BJ (cell line): ENCODE results near the gene PLA1A. TPM values are rescaled to one million over a fixed set of nuclear protein-coding genes. Genes with fewer than 3 reads are reported as not detected.

ENCODE experiments used
- CTCF ChIA-PET: fragments of 350-600 bp; formaldehyde crosslinking; extraction: SDS; loops from one replicate; lab custom pipeline; 2021; ENCODE audit warnings: antibody characterized with exemption, inconsistent platforms; lab: Yijun Ruan, JAX
- POLR2A ChIA-PET: fragments of 300-600 bp; sonication (Branson Sonifier 250); formaldehyde crosslinking; extraction: SDS; loops from one replicate; lab custom pipeline; 2021; ENCODE audit warnings: antibody characterized with exemption; lab: Charles Lee
- DNase-seq: peaks from one replicate; pipeline ENCODE4 v3.0.0-alpha.2; 2011; ENCODE audit warnings: low read depth
- H3K27me3 ChIP-seq: 2 replicates; pipeline ENCODE4 v1.6.0; 2011; ENCODE audit warnings: low read length; ENCODE audit not compliant: control insufficient read depth, insufficient read depth
- H3K36me3 ChIP-seq: 2 replicates; pipeline ENCODE4 v1.5.1; 2011; ENCODE audit warnings: low read length; ENCODE audit not compliant: control insufficient read depth, insufficient read depth
- H3K4me3 ChIP-seq: 2 replicates; pipeline ENCODE4 v1.5.1; 2011; ENCODE audit warnings: low read depth, mild to moderate bottlenecking, control low read depth, low read length
- CTCF ChIP-seq: IDR thresholded peaks from 2 replicates; pipeline ENCODE4 v1.5.1; 2011; ENCODE audit warnings: low read depth, mild to moderate bottlenecking, control low read depth, inconsistent platforms, low read length, moderate library complexity; ENCODE audit not compliant: insufficient read depth
- polyA plus RNA-seq: library from polyadenylated mRNA; depleted of rRNA; stranded (reverse); fragments of >200 nt; gene quantifications from 2 replicates; pipeline ENCODE4 v1.2.3, GENCODE V29; 2011

Gene PLA1A
- polyA plus RNA-seq, 1 experiment: not detected

GRCh38 chr3:119630128-119630879 lies 32.6 kb downstream of the PLA1A start:
- DNase-seq: no peak
- POLR2A ChIA-PET: no interaction called here

GRCh38 chr3:119630880-119631329 lies 33.2 kb downstream of the PLA1A start:
- DNase-seq: no peak
- TF ChIP-seq CTCF: no peak
- H3K36me3 ChIP-seq: no peaks in the 10 kb centered on the region
- H3K27me3 ChIP-seq: no peaks in the 10 kb centered on the region
- H3K4me3 ChIP-seq: no peak overlapping the region
- CTCF ChIA-PET: interaction anchor here (0.6 to 1.2 kb wide), 4 partner anchors 12 to 43 kb away, joined by 3 to 4 read pairs (median 3); no protein-coding TSS in a partner anchor
- POLR2A ChIA-PET: no interaction called here

More at GRCh38 chr3:119630128-119630879, 32.6 kb downstream of the PLA1A start:
- Histone ChIP-seq H3K27me3 (no peaks in the 10 kb centered on the region), H3K4me3 (no peak overlapping the region), H3K36me3 (no peaks in the 10 kb centered on the region)
- TF ChIP-seq CTCF: no peak
- CTCF ChIA-PET: interaction anchor here (0.7 to 1.2 kb wide), 3 partner anchors 18 to 34 kb away, joined by 3 read pairs; no protein-coding TSS in a partner anchor

- ChIA-PET POLR2A (no interaction called here), CTCF (interaction anchor here (0.6 to 1.2 kb wide), 3 partner anchors 11 to 43 kb away, joined by 3 to 4 read pairs (median 3); no protein-coding TSS in a partner anchor)
- no peak for DNase-seq
- no peaks in the 10 kb centered on the region for H3K27me3 ChIP-seq
- no peaks in the 10 kb centered on the region for H3K36me3 ChIP-seq
- H3K4me3 ChIP-seq: no peak overlapping the region
- TF ChIP-seq CTCF: no peak
Observed at GRCh38 chr3:119631516-119631915, 33.8 kb downstream of the PLA1A start.

GRCh38 chr3:119632216-119632615 lies 34.5 kb downstream of the PLA1A start:
- Histone ChIP-seq H3K27me3 (no peaks in the 10 kb centered on the region), H3K36me3 (no peaks in the 10 kb centered on the region), H3K4me3 (no peak overlapping the region)
- TF ChIP-seq CTCF: no peak
- CTCF ChIA-PET: no interaction called here
- no peak for DNase-seq
- POLR2A ChIA-PET: interaction anchor here (0.6 kb wide), 1 partner anchor 29 kb away, joined by 4 read pairs; no protein-coding TSS in a partner anchor

- CTCF ChIA-PET: no interaction called here
- Histone ChIP-seq H3K27me3 (no peaks in the 10 kb centered on the region), H3K4me3 (no peak overlapping the region), H3K36me3 (no peaks in the 10 kb centered on the region)
- no peak for DNase-seq
- POLR2A ChIA-PET: interaction anchor here (0.6 kb wide), 1 partner anchor 28 kb away, joined by 4 read pairs; no protein-coding TSS in a partner anchor
- TF ChIP-seq CTCF: no peak
Observed at GRCh38 chr3:119632829-119633228, 35.1 kb downstream of the PLA1A start.
